NOMO-1 treated with DMSO at 0.1 percent for 48 hours (cell line): ENCODE results near the gene LAMB4.
A peak's percentile ranks its signal among the peaks of the same experiment; 100 is the strongest.

ENCODE experiments used
- DNase-seq: peaks from one replicate; lab custom pipeline; 2025; ENCODE audit not compliant: unreplicated experiment; lab: John Stamatoyannopoulos, UW

LAMB4 gene

DNA sequence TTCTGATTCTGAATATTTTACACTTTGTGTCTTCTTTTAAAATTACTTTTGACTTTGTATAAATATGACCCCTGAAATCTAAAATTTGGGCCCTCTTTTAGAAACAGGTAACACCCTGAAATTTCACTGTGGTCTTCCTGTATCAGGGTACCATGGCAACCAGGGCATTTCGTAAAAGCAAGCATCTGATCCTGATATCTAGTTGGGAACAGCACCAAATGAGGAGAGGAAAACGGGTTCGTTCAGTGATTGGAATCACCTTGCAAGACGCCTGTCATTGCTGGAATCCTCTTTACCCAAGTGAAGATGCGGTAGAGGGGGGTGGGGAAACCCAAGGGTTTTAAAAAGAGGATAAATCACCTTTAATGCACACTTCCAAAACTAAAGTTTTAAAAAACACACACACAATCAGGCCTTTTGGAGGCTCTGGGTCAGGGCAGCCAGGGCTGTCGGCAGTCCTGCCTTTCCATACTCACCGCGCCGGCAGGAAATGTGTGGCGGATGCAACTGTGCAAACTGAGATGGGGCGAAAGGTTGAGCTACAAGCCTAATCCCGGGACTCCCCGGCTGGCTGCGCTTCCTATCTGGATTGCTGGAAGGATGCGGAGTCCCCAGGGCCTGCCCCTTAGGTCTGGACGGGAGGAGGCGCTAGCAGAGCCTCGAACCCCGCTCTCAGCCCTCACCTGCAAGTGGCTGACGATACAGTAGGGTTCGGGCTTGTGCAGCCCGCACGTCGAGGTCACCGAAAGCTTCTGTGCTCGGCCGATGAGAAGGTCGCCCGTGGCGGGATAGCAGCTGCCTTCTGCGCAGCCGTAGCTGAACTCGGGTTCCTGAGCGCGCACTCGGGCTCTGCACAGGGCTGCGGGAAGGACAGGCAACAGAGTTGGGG lies 129.0 kb downstream of the LAMB4 start:
- no peak for DNase-seq

DNA sequence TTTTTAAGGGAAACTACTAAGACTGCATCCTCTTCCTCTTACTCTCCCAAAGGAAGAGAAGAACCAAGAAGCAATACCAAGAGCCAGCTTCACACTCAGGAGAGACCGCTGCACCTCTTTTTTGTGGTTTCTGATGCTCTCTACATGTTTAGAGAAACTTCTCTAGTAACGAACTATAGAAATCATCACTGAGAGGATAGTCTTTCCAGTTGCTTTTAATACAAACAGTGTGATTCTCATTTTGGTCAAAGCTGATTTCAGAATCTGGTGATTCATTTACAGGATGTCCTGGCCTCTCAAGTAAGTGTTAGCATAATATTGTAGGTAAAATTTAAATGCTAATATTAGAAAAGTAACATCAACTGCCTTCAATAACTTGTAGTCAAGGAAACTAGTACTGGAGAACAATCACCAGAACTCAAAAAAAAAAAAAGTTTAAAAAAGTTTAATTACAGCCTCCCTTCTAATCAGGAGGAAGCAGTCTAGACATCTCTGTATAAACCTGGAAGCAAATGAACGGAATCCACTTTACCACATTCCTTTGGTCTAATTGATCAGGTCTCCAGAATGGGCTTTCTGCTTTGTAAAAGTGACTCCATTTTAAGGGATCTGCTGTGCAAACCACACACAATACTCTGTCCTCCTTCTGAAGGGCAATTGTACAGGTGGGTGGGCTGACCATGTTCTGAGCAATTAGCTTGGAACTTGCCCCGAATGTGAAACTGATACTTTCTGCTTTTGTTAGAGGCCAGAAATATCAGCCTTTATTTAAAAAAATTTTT lies 130.2 kb downstream of the LAMB4 start:
- no peak for DNase-seq

DNA sequence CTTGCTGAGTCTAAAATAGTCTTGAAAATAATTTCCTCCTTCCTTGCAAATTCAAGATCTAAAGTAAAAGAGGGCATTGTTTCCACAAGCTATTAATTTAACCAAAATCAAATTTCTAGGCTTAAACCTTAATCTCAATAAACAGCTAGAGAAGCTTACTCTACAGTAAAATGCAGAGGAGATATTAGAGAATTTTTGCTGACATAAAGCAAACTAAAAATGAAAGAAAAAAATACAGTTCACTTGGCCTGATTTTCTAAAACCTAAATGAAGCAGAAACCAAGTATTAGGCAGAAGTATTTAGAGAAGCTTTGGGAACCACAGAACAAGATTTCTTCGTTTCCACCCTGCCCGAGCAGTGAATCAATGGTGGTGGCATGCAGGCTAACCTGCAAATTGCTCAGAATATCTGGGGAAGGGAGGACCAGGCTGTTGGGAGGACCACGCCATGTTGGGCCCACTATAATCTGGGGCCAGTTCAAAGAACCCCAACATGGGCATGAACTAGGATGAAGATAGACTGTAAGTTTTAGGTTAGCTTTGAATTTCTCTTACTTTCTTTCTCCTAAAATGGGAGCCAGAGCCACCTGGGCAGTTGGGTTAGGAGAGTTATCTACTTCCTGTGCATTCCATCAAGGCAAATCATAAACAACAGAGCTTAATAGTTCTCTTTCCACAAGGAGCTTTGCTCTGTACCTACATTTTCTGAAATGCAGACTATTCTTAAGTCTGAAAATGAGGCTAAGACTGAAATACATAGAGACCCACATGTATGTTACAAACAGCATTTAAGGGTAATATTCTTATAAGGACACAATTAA lies 131.3 kb downstream of the LAMB4 start:
- DNase-seq: no peak

DNA sequence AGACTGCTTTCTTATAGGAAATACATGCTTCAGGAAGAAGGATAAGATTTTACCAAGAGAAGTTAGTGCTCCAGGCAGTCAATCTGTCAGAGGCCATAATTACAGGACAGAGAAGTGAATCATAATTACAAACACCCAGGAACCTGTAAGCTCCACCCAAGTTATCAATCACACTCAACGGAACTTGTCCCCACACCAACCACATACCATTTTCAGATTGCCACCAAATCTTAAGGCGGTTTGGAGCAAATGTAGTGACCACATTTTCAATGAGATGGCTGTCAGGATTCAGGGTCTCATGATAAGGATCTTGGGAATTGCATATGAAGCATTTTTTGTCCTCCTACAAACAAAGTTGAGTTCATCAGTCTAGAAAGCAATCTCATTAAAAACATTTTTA lies 132.0 kb downstream of the LAMB4 start:
- peak; percentile 14 for DNase-seq

DNA sequence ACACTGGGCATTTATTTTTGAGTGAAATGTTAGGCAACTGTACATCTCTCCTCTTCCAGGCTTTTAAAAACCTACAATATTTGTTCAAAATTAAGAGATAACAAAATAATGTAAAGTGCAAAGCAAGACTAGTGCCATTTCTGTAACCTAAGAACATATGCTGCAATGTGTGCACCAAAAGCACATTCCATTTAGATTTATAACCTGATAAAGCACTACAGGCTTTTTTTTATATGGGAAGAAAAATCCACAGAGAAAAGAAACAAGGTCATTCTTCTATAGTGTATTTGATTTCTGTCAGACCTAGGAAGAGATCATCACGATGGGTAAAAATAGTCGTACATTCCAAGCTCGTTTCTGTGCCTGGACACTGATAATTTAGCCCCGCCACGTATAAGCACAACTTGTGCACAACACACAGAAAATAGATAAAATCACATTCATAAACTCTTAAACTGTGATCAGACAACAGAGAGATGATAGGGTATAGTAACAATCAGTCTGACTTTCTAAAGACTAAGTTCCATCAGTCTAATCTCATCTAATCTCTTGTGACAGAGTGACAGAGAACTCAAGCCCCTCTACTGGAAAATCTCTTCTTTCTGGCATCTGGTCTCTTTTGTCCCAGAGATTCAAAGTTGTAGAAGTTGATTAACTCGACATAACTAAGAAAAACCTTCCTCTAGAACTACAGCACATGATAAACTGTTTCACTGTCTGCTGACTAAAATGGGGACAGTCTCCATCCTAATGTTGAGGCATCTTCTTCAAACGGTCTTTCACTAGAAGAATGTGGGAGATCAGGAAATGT lies 133.9 kb downstream of the LAMB4 start:
- DNase-seq: no peak

DNA sequence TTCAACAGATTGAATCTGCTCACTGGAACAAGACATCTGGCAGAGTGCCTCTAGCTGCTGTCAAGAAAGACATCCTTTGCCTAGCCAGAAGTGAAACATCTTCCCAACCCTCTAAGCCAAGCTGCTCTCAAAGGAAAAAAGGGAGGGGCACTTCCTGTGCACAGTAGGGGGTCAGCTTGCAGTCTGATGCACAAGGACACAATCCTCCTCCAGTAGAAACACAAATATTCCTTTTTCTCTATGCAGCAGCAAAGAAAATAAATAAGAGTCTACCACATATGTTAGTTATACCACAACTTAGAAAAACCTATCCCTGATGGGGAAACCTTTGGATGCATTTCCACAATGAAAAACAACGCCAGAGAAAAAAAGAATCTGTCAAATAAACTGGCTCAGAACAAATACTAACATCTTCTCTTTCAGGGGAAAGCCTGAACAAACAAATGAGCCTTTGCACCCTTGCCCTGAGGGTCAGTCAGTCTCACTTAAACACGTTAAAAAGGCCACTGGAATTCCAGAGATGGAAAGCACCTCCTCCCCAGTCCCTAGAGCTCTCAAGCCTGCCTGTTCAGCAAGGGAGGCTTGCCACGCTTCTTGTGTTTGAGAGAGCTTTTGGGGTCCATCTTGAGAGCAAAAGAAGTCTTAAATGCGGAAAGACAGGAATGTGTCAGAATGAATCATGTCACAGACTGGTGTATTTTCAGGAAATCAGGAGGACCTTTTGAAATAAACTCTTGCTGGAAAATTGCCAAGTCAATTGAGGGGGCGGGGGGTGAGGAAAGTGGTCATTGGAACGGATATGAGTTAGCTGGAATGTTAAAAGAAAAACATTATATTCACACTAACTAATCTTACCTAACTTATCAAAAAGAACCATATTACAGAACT lies 134.7 kb downstream of the LAMB4 start:
- DNase-seq: no peak

DNA sequence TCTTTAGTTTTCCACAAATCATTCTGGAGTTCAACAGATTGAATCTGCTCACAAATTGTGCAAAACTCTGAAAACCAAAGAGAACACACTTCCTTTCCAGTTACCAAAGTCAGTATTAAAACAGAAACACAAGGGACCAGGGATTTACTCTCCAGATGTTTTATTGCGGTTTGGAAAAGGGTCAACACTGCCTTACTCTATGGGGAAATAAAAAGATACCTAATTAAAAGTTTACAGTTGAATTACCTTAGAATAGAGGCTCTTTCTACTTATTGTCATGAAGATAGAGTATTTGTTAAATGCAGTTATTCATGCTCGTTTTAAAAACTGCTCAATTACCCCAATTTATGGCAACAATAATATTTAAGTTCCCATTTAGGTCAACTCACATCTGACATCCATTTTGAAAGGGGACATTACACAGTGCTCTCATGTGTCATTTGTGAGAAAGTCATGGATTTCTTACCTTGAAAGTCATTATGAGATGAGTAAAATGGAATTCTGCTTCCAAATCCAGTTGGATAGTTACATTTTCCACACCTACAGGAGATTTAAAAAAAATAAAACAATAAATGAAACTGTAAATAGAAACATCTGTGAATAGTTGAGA lies 135.6 kb downstream of the LAMB4 start:
- DNase-seq: no peak

DNA sequence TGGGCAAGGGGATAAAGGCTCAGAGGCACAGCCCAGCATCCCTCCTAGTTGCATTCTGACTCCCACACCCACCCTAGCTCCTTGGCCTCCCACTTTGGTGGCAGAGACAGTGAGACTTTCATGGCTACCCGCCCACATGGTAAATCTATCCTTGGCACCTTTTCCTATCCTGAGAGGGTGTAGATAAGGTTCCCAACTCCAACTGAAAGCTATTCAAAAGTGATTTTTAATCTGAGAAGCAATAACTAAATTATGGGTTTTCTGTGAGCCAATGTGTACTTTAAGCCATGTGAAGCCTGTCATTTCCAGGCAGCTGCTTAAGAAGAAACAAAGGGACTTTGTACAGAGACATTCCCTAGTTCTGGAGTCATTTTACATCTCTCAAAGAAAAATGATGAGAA lies 136.3 kb downstream of the LAMB4 start:
- DNase-seq: no peak

DNA sequence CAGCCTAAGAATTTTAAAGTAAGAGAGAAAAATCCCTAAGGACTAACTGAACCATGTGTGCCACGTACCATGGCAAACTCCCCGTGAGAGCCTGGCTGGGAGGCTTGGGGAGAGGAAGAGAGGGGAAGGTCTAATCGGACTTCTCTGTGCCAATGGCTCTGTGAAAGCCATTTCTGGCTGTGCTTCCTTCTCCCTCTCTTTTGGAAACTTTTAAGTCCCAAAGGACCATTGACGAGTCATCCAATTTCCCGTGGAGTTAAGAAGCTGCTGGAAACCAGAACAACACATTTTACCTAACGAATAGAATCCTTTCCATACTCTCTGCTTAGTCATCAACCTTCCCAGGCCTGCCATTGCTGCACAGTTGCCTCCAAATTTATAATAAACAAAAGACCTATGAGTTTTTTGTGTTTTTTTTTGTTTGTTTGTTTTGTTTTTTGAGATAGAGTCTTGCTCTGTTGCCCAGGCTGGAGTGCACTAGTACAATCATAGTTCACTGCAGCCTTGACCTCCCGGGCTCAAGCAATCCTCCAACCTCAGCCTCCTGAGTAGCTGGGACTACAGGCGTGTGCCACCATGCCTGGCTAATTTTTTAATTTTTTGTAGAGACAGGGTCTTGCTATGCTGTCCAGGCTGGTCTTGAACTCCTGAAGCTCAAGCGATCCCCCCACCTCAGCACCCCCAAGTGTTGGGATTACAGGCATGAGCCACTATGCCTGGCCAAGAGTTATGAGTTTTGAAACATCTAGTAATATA lies 140.4 kb downstream of the LAMB4 start:
- DNase-seq: no peak

DNA sequence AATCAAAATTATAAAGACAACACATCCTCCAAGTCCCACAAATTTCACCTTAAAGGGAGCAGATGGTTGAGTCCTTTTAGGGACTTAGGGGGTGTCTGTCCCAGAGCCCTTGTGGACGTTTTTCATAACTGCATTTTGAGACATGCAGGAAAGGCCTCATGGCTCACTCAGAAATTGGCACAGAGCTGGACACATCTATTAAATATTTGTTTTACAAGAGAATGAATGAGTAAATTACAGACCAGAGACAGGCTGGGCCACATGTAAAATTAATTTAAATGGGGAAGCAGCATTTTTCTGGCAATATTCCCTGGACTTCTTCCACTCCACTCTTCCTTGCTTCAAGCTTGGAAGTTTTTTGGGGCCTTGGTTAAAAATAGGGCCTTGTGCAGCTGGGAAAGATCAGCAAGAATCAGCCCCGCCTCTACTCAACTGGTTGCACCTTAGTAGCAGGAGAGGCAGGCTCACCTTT lies 147.2 kb downstream of the LAMB4 start:
- DNase-seq: no peak

DNA sequence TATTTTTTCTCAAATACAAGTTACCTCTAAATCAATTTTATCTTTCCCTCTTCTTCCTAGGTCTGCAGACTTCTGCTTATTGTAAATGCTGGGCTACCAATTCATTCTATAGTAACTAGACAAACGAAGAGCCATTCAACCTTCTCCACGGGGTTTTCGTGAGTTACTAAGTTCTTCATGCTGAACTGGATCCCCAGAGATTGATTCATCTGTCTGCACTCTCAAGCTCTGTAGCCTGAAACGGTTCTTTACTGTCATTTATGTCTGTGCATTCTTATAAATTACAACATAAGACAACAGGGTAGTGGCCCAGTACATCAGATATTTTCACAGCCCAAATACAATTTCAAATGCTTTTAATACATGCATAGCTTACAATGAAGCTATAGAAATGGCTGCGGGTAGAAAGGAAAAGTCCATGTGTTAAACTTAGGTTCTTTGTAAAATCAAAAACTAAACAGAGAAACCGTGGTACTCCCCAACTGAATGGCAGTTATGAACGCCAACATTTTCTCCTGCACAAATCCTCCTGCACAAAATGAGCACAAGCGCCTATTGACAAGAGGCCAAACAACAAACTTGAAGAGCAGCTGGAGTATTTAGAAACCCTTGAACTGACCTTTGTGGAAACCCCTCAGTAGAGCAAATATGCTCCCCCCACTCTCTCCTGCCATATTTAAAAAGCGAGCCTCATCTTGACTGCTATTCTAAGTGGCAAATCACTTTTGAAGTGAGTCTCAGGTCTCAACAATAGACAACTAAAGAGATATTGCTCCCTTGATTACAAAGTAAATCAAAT lies 147.9 kb downstream of the LAMB4 start:
- no peak for DNase-seq

DNA sequence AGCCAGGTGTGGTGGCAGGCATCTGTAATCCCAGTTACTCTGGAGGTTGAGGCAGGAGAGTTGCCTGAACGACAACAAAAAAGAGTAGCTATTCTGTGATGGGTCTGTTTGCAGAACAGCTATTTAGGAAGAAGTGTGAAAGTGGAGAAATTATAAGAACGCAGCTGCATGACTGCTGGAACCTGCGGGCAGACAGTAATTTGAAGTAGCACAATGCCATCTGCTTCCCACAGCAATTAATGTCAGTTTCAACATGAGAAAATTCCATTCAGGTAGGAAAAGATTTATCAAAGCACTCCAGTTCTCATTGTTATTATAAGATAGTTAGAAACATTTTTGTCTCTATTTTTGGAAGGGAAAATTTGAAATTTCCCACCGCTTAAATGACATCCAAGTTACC lies 148.7 kb downstream of the LAMB4 start:
- DNase-seq: no peak

DNA sequence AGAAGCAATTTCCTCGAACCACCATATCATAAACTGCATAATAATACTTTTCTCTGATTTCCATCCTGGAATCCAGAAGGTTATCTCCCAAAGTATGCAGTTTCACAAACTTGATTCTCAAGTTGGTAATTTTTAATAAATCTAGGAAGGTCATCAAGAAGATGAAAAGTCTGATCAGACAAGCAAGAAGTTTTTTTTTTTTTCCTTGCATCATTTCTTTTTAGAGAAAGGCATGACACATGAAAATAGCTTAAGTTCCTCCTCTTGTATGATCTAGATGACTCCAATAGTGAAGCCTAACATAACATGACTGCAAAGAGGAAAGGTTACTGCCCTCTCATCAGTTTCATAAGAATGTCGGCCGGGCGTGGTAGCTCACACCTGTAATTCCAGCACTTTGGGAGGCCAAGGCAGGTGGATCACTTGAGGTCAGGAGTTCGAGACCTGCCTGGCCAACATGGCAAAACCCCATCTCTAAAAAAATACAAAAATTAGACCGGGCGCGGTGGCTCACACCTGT lies 149.4 kb downstream of the LAMB4 start:
- DNase-seq: no peak

DNA sequence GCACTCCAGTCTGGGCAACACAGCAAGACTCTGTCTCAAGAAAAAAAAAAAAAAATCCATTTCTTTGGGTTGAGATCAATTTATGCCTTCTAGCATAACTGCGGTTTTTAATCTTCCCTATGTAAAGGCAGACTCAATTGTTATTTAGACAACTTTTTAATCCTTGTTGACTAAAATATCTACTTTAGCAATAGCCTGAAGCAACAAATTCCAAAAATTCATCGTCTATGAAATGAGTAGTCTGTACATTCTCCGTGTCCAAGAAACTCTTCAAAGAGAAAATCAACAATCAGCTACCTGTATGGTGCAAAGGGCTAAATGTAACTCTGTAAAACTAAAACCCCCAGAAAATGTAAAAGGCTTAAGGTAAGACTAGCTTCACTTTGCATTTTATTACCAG lies 150.0 kb downstream of the LAMB4 start:
- no peak for DNase-seq

DNA sequence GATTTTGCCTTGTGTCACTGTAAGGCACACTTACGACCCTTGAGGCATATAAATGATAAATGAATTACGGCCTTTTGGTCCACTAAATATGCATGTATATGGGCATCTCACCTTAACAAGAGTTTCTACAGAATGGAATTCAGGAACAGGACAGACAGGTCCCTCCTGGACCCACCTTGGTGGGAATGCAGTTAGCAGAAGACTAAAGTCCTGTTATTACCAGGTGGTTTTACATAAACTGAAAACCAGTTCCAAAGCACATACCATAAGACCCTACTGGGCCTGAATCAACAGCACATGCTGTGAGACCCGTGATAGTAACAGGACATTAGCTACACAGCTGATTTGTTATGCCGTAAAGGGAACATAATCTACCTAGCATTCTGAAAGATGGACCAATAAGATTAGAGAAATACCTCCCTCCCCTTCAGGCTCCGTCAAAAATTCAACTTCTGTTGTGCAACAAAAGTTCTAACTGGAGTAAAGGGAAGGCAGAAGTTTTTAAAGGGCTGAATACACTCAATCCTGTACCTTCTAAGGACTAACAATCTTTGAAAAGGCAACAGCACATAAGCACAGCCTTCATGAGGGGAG lies 151.2 kb downstream of the LAMB4 start:
- no peak for DNase-seq

DNA sequence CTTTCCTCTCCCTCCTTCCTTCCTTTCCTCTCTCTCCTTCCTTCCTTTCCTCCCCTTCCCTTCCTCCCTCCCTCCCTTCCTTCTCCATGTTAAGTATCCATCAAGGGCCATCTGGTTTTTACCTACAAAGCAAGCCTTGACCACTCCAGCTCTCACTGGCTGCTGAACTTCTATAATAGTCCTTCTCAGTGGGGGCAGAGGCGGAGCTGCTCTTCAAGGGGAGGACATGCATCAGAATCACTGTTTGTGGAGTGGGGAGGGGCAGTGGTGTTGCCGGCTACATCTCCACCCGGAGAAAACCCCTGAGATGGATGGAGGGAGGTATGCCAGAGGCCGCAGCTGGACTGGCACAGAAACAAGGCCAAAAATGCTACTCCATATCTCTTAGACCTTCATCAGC lies 153.1 kb downstream of the LAMB4 start:
- no peak for DNase-seq

DNA sequence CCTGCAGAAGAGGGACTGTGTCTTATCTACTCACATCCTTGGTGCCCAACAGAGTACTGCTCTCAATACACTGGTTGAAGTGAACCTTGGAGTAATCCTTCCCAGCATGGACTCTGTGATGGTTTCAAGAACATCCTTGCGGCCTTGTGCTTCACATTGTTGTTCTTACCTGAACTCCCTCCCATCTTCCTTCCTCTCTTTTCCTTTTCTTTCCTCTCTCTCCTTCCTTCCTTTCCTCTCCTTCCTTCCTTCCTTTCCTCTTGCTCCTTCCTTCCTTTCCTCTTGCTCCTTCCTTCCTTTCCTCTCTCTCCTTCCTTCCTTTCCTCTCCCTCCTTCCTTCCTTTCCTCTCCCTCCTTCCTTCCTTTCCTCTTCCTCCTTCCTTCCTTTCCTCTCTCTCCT lies 153.5 kb downstream of the LAMB4 start:
- no peak for DNase-seq
